K562 (cell line): ENCODE data around the gene RNU6-7.

ENCODE experiments used
- CLOCK ChIP-seq: fragments of 250-450 bp; sonication (Bioruptor Pico); IDR thresholded peaks from 2 replicates; pipeline ENCODE4 v1.4.0; 2020; ENCODE audit warnings: mild to moderate bottlenecking, moderate library complexity, borderline replicate concordance
- EP300 ChIP-seq: IDR thresholded peaks from 2 replicates; pipeline ENCODE4 v1.6.1; 2012; ENCODE audit warnings: low read length, improper control_type of control experiment
- HSF4 ChIP-seq: fragments of 250-450 bp; sonication (Bioruptor Pico); IDR thresholded peaks from 2 replicates; pipeline ENCODE4 v2.1.2; 2022; ENCODE audit warnings: mild to moderate bottlenecking, moderate library complexity, borderline replicate concordance
- ZBTB33 ChIP-seq: sonication (generic); formaldehyde crosslinking; IDR thresholded peaks from 2 replicates; pipeline ENCODE4 v1.8.1; 2023; ENCODE audit warnings: mild to moderate bottlenecking, missing genetic modification reagents
- TF ChIP-seq, protein P1 (sequence below), 3 experiments: IDR thresholded peaks in 2 of 3; conservative IDR thresholded peaks in 1 of 3; 2 replicates each; pipeline ENCODE4 v1.5.1; 2011 to 2012; ENCODE audit warnings: low read length in 3 of 3, mild to moderate bottlenecking in 3 of 3, control low read depth in 2 of 3, improper control_type of control experiment in 1 of 3, inconsistent platforms in 1 of 3, low read depth in 1 of 3, mixed read lengths in 1 of 3, moderate library complexity in 1 of 3; ENCODE audit not compliant: insufficient read depth in 2 of 3

GRCh38 chr14:32200368-32201192 lies 1.3 kb upstream of the RNU6-7 start:
- TF ChIP-seq, protein P1, sequence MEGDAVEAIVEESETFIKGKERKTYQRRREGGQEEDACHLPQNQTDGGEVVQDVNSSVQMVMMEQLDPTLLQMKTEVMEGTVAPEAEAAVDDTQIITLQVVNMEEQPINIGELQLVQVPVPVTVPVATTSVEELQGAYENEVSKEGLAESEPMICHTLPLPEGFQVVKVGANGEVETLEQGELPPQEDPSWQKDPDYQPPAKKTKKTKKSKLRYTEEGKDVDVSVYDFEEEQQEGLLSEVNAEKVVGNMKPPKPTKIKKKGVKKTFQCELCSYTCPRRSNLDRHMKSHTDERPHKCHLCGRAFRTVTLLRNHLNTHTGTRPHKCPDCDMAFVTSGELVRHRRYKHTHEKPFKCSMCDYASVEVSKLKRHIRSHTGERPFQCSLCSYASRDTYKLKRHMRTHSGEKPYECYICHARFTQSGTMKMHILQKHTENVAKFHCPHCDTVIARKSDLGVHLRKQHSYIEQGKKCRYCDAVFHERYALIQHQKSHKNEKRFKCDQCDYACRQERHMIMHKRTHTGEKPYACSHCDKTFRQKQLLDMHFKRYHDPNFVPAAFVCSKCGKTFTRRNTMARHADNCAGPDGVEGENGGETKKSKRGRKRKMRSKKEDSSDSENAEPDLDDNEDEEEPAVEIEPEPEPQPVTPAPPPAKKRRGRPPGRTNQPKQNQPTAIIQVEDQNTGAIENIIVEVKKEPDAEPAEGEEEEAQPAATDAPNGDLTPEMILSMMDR (IDR thresholded peaks at IDR 0.05 in 2 of 3, conservative IDR thresholded peaks at IDR 0.05 in 1 of 3; ENCODE audit: insufficient read depth in 2 of 3, low read depth in 1 of 3, low read length in 3 of 3) = no peak
- TF ChIP-seq CLOCK (CRISPR knock-in tag) = no peak
- no peak for TF ChIP-seq EP300
- no peak for TF ChIP-seq HSF4 (CRISPR knock-in tag)
- TF ChIP-seq ZBTB33 = no peak
